HepG2 (cell line): Measurements from ENCODE around the gene FEM1B. TPM values are rescaled to one million over a fixed set of nuclear protein-coding genes. Genes with fewer than 3 reads are reported as not detected.

Source experiments
- ATF4 ChIP-seq, 2 experiments: fragments of 450-650 bp in 1 of 2; sonication (generic) in 1 of 2; formaldehyde crosslinking; IDR thresholded peaks; 2 replicates each; pipeline versions ENCODE4 v1.5.0 to v1.8.0; 2020 to 2022; ENCODE audit warnings: mild to moderate bottlenecking in 1 of 2, missing genetic modification reagents in 1 of 2
- CEBPZ ChIP-seq: IDR thresholded peaks from 2 replicates; pipeline ENCODE4 v1.6.1; 2012; ENCODE audit warnings: low read length, improper control_type of control experiment
- CHD2 ChIP-seq: IDR thresholded peaks from 2 replicates; pipeline ENCODE4 v1.6.1; 2011; ENCODE audit warnings: low read depth, low read length, improper control_type of control experiment
- HIC2 ChIP-seq: sonication (generic); formaldehyde crosslinking; IDR thresholded peaks from 2 replicates; pipeline ENCODE4 v1.9.0; 2022; ENCODE audit warnings: low read depth, missing genetic modification reagents
- HOXA3 ChIP-seq: sonication (generic); formaldehyde crosslinking; IDR thresholded peaks from 2 replicates; pipeline ENCODE4 v1.5.0; 2020; ENCODE audit warnings: missing genetic modification reagents
- HOXA9 ChIP-seq: sonication (generic); formaldehyde crosslinking; IDR thresholded peaks from 2 replicates; pipeline ENCODE4 v1.8.1; 2022; ENCODE audit warnings: missing genetic modification reagents, mild to moderate bottlenecking, moderate library complexity, borderline replicate concordance
- IRF2 ChIP-seq: IDR thresholded peaks from 2 replicates; pipeline ENCODE4 v1.6.1; 2018; ENCODE audit warnings: missing genetic modification reagents, missing compliant biosample characterization
- LBX2 ChIP-seq: sonication (generic); formaldehyde crosslinking; IDR thresholded peaks from 2 replicates; pipeline ENCODE4 v1.5.0; 2020; ENCODE audit warnings: missing genetic modification reagents, mild to moderate bottlenecking, borderline replicate concordance
- MIXL1 ChIP-seq: IDR thresholded peaks from 2 replicates; pipeline ENCODE4 v1.6.1; 2016
- NFIC ChIP-seq: IDR thresholded peaks from 2 replicates; pipeline ENCODE4 v1.6.1; 2012; ENCODE audit warnings: mild to moderate bottlenecking, low read length, inconsistent platforms
- REPIN1 ChIP-seq: sonication (generic); formaldehyde crosslinking; IDR thresholded peaks from 2 replicates; pipeline ENCODE4 v1.8.0; 2022; ENCODE audit warnings: missing genetic modification reagents, low read depth, mild to moderate bottlenecking, borderline replicate concordance
- WIZ ChIP-seq: sonication (generic); formaldehyde crosslinking; IDR thresholded peaks from 2 replicates; pipeline ENCODE4 v1.5.1; 2020; ENCODE audit warnings: mild to moderate bottlenecking, missing genetic modification reagents
- ZNF24 ChIP-seq: fragments of 450-650 bp; IDR thresholded peaks from 2 replicates; pipeline ENCODE4 v1.6.1; 2017; ENCODE audit warnings: antibody characterized with exemption, mild to moderate bottlenecking
- ZNF263 ChIP-seq: sonication (generic); formaldehyde crosslinking; IDR thresholded peaks from 2 replicates; pipeline ENCODE4 v1.4.0; 2020; ENCODE audit warnings: missing genetic modification reagents
- ZNF281 ChIP-seq: sonication (generic); formaldehyde crosslinking; IDR thresholded peaks from 2 replicates; pipeline ENCODE4 v1.4.0; 2020; ENCODE audit warnings: missing genetic modification reagents, borderline replicate concordance
- ZNF501 ChIP-seq: sonication (generic); formaldehyde crosslinking; IDR thresholded peaks from 2 replicates; pipeline ENCODE4 v1.5.1; 2020; ENCODE audit warnings: mild to moderate bottlenecking, moderate library complexity, missing genetic modification reagents
- ZNF577 ChIP-seq: sonication (generic); formaldehyde crosslinking; IDR thresholded peaks from 2 replicates; pipeline ENCODE4 v1.4.0; 2020; ENCODE audit warnings: mild to moderate bottlenecking, low read depth, missing genetic modification reagents, borderline replicate concordance
- ZNF614 ChIP-seq: IDR thresholded peaks from 2 replicates; pipeline ENCODE4 v1.6.1; 2018; ENCODE audit warnings: missing biosample characterization, missing genetic modification reagents, inconsistent platforms, borderline replicate concordance
- ZSCAN12 ChIP-seq: sonication (generic); formaldehyde crosslinking; IDR thresholded peaks from 2 replicates; pipeline ENCODE4 v1.9.0; 2021; ENCODE audit warnings: mild to moderate bottlenecking, missing genetic modification reagents
- polyA plus RNA-seq, 8 experiments: library from polyadenylated mRNA; depleted of rRNA in 3 of 8; stranded (reverse) in 7 of 8; unstranded in 1 of 8; fragments of >200 nt; fragmentation: Illumina TruSeq in 4 of 8; extraction: Trizol in 4 of 8; gene quantifications; 2 replicates each; pipeline versions ENCODE4 v1.2.1 to v1.2.3, GENCODE V29; 2011 to 2016; ENCODE audit warnings: low read depth in 4 of 8, missing spikeins in 1 of 8, mixed read lengths in 1 of 8; ENCODE audit not compliant: insufficient read depth in 1 of 8
- total RNA-seq, 5 experiments: library from RNA; depleted of rRNA; stranded (reverse); fragments of >200 nt; fragmentation: Illumina TruSeq; extraction: Trizol; gene quantifications; 2 replicates each; pipeline ENCODE4 v1.2.3, GENCODE V29; 2016; ENCODE audit warnings: low read depth in 1 of 5

The FEM1B gene
- total and polyA plus RNA-seq, 2 of the 13 experiments (the other 11 are each of a cell fraction or from before 2014, with no cell fraction given), result 38.1 to 40.0 TPM

GRCh38 chr15:68277603-68278344 is at the start of gene FEM1B (continued):
- peak; percentile 85 for TF ChIP-seq HOXA3 (CRISPR knock-in tag)
- peak in 1 of 2 experiments; percentile 34; a peak in 1 of 4 replicates for TF ChIP-seq ATF4 (CRISPR knock-in tag; IDR thresholded peaks at IDR 0.05)
- peak; percentile 79 for TF ChIP-seq ZSCAN12 (CRISPR knock-in tag)
- TF ChIP-seq NFIC, result no peak
- peak; percentile 90 for TF ChIP-seq ZNF501 (CRISPR knock-in tag)
- no peak for TF ChIP-seq ZNF577 (CRISPR knock-in tag)
- TF ChIP-seq ZNF281, result peak; percentile 46
- 0 out of 2 replicates have a peak, but pooled peaks have one; percentile 76 for TF ChIP-seq WIZ
- TF ChIP-seq CEBPZ, result no peak
- TF ChIP-seq IRF2 (CRISPR knock-in tag), result peak; percentile 95
- TF ChIP-seq ZNF24, result no peak
- TF ChIP-seq LBX2, result no peak
- no peak for TF ChIP-seq CHD2
- no peak for TF ChIP-seq HOXA9 (CRISPR knock-in tag)
- TF ChIP-seq HIC2 (CRISPR knock-in tag), result no peak; the same call in 1 of the 2 replicates
- peak; percentile 40; the same call in 1 of the 2 replicates for TF ChIP-seq REPIN1 (CRISPR knock-in tag)
- peak; percentile 40 for TF ChIP-seq MIXL1
- TF ChIP-seq ZNF263 (CRISPR knock-in tag), result 0 out of 2 replicates have a peak, but pooled peaks have one; percentile 15
- no peak; the same call in 1 of the 2 replicates for TF ChIP-seq ZNF614 (CRISPR knock-in tag)
